Suprapubic skin (tissue), 4 donors: ENCODE data around the gene HS3ST3B1. TPM values are rescaled to one million over a fixed set of nuclear protein-coding genes. Genes with fewer than 3 reads are reported as not detected.

ENCODE experiments used
- DNase-seq, 2 donors: peaks; one replicate each; pipeline ENCODE4 v3.0.0-alpha.2; 2019; ENCODE audit warnings: low spot score in 2 of 2
- H3K27ac ChIP-seq: fragments of 200-600 bp; sonication (generic); one replicate; pipeline ENCODE4 v1.5.1; 2019
- H3K27me3 ChIP-seq: fragments of 200-600 bp; sonication (generic); one replicate; pipeline ENCODE4 v1.5.1; 2019
- H3K36me3 ChIP-seq: fragments of 200-600 bp; sonication (generic); one replicate; pipeline ENCODE4 v1.5.1; 2019
- H3K4me1 ChIP-seq: fragments of 200-600 bp; sonication (generic); one replicate; pipeline ENCODE4 v1.5.1; 2019
- H3K4me3 ChIP-seq: fragments of 200-600 bp; sonication (generic); one replicate; pipeline ENCODE4 v1.5.1; 2019; ENCODE audit warnings: mild to moderate bottlenecking
- H3K9me3 ChIP-seq: fragments of 200-600 bp; sonication (generic); one replicate; pipeline ENCODE4 v1.5.1; 2019
- CTCF ChIP-seq, 2 donors: fragments of 200-600 bp in 1 of 2; fragments of 450-650 bp in 1 of 2; sonication (generic) in 1 of 2; IDR thresholded peaks; one replicate each; pipeline ENCODE4 v1.5.1; 2016 to 2019; ENCODE audit warnings: antibody characterized with exemption in 2 of 2, mild to moderate bottlenecking in 1 of 2, moderate library complexity in 1 of 2
- EP300 ChIP-seq: sonication (generic); formaldehyde crosslinking; IDR thresholded peaks from one replicate; pipeline ENCODE4 v1.6.1; 2017; ENCODE audit warnings: antibody characterized with exemption
- POLR2A ChIP-seq, 2 donors: fragments of 450-650 bp; IDR thresholded peaks; one replicate each; pipeline ENCODE4 v1.6.1; 2017; ENCODE audit warnings: antibody characterized with exemption in 2 of 2, mild to moderate bottlenecking in 2 of 2, moderate library complexity in 2 of 2
- POLR2AphosphoS5 ChIP-seq, 3 donors: sonication (generic); formaldehyde crosslinking; IDR thresholded peaks; one replicate each; pipeline ENCODE4 v1.6.1; 2017; ENCODE audit warnings: antibody characterized with exemption in 3 of 3
- WGBS: methylation state at CpG from one replicate; pipeline ENCODE4 v1.1.5; 2018; 5-methylcytosine and 5-hydroxymethylcytosine counted together
- total RNA-seq, 4 donors: library from RNA; depleted of rRNA; stranded (reverse); fragments of >200 nt; gene quantifications; one replicate each; pipeline ENCODE4 v1.1.0, GENCODE V29; 2016

Gene HS3ST3B1
- total RNA-seq, 4 donors from 2014 or later, result 7.3 to 21.2 (median 14.7) TPM

GRCh38 chr17:14387036-14387435, 86.2 kb downstream of the HS3ST3B1 start:
- WGBS, result 85% methylated on average over 7 of the region's 7 CpGs

GRCh38 chr17:14389681-14390080, 88.8 kb downstream of the HS3ST3B1 start:
- Histone ChIP-seq H3K27ac (no peak overlapping the region), H3K4me3 (no peak overlapping the region), H3K4me1 (no peaks in the 10 kb centered on the region), H3K36me3 (no peaks in the 10 kb centered on the region), H3K9me3 (no peaks in the 10 kb centered on the region), H3K27me3 (no peaks in the 10 kb centered on the region)
- 61% methylated on average over 6 of the region's 6 CpGs for WGBS
- DNase-seq, result no peak
- no peak for TF ChIP-seq EP300
- no peak for TF ChIP-seq POLR2AphosphoS5 (IDR thresholded peaks at IDR 0.05)

More at GRCh38 chr17:14387036-14387435, 86.2 kb downstream of the HS3ST3B1 start:
- no peaks in the 10 kb centered on the region for H3K36me3 ChIP-seq
- no peak overlapping the region for H3K27ac ChIP-seq
- no peaks in the 10 kb centered on the region for H3K9me3 ChIP-seq
- no peak overlapping the region for H3K4me3 ChIP-seq
- no peak for DNase-seq
- TF ChIP-seq POLR2A (IDR thresholded peaks at IDR 0.05), result no peak
- no peak for TF ChIP-seq POLR2AphosphoS5 (IDR thresholded peaks at IDR 0.05)
- no peak for TF ChIP-seq CTCF (IDR thresholded peaks at IDR 0.05)
- TF ChIP-seq EP300, result no peak
- H3K4me1 ChIP-seq, result no peaks in the 10 kb centered on the region
- H3K27me3 ChIP-seq, result no peaks in the 10 kb centered on the region

- no peak for TF ChIP-seq POLR2A (IDR thresholded peaks at IDR 0.05)
- no peak for TF ChIP-seq POLR2AphosphoS5 (IDR thresholded peaks at IDR 0.05)
- TF ChIP-seq CTCF (IDR thresholded peaks at IDR 0.05), result no peak
- no peak for TF ChIP-seq EP300
- no peak overlapping the region for H3K27ac ChIP-seq
- no peaks in the 10 kb centered on the region for H3K36me3 ChIP-seq
- DNase-seq, result no peak
- no peaks in the 10 kb centered on the region for H3K4me1 ChIP-seq
- no peak overlapping the region for H3K4me3 ChIP-seq
- no peaks in the 10 kb centered on the region for H3K27me3 ChIP-seq
- H3K9me3 ChIP-seq, result no peaks in the 10 kb centered on the region
Observed at GRCh38 chr17:14393723-14394122, 92.8 kb downstream of the HS3ST3B1 start.

- TF ChIP-seq POLR2AphosphoS5 (IDR thresholded peaks at IDR 0.05) (no peak), CTCF (IDR thresholded peaks at IDR 0.05) (no peak), EP300 (no peak), POLR2A (IDR thresholded peaks at IDR 0.05) (no peak)
- Histone ChIP-seq H3K4me3 (no peak overlapping the region), H3K4me1 (no peaks in the 10 kb centered on the region), H3K9me3 (no peaks in the 10 kb centered on the region), H3K36me3 (no peaks in the 10 kb centered on the region), H3K27me3 (no peaks in the 10 kb centered on the region), H3K27ac (no peak overlapping the region)
- no peak for DNase-seq
- WGBS, result 94% methylated on average over 3 of the region's 3 CpGs
Observed at GRCh38 chr17:14395255-14395654, 94.4 kb downstream of the HS3ST3B1 start.

- H3K36me3 ChIP-seq, result no peaks in the 10 kb centered on the region
- no peaks in the 10 kb centered on the region for H3K4me1 ChIP-seq
- WGBS, result 31% methylated on average over 3 of the region's 3 CpGs
- H3K27ac ChIP-seq, result no peak overlapping the region
- H3K9me3 ChIP-seq, result no peaks in the 10 kb centered on the region
- H3K27me3 ChIP-seq, result no peaks in the 10 kb centered on the region
- TF ChIP-seq POLR2A (IDR thresholded peaks at IDR 0.05), result no peak
- TF ChIP-seq EP300, result no peak
- TF ChIP-seq POLR2AphosphoS5 (IDR thresholded peaks at IDR 0.05), result no peak
- no peak for TF ChIP-seq CTCF (IDR thresholded peaks at IDR 0.05)
- H3K4me3 ChIP-seq, result no peak overlapping the region
- DNase-seq, result no peak
Observed at GRCh38 chr17:14396547-14396946, 95.7 kb downstream of the HS3ST3B1 start.

- 80% methylated on average over 1 of the region's 1 CpG for WGBS
- Histone ChIP-seq H3K4me1 (no peaks in the 10 kb centered on the region), H3K36me3 (no peaks in the 10 kb centered on the region), H3K27ac (no peak overlapping the region), H3K4me3 (no peak overlapping the region), H3K9me3 (no peaks in the 10 kb centered on the region), H3K27me3 (no peaks in the 10 kb centered on the region)
- no peak for TF ChIP-seq POLR2A (IDR thresholded peaks at IDR 0.05)
- TF ChIP-seq CTCF (IDR thresholded peaks at IDR 0.05), result no peak
- TF ChIP-seq POLR2AphosphoS5 (IDR thresholded peaks at IDR 0.05), result no peak
- no peak for TF ChIP-seq EP300
- no peak for DNase-seq
Observed at GRCh38 chr17:14398766-14399165, 97.9 kb downstream of the HS3ST3B1 start.
